Measurements from ENCODE around the gene TSC1.
"Not testable (repeated sequence)": the region's sequence is repeated elsewhere in the genome, so short reads cannot be mapped to it uniquely, and the experiment has no call there.

Gene TSC1

GRCh38 chr9:132944294-132945185 is at the start of gene TSC1:
Gene TSC1, minus strand, starts transcription at chr9:132944616. Its CDS starts 15,744 bp downstream, at chr9:132928872.
- peak; percentile 99 for DNase-seq

GRCh38 chr9:132993511-132993939 is 49.1 kb upstream of the TSC1 start:
- no peak for DNase-seq

GRCh38 chr9:132991351-132992300 is 47.2 kb upstream of the TSC1 start:
- DNase-seq: no peak

- DNase-seq: no peak
Measured at GRCh38 chr9:132990781-132991180, 46.4 kb upstream of the TSC1 start.

- not testable (repeated sequence) for DNase-seq
Measured at GRCh38 chr9:132989998-132990557, 45.7 kb upstream of the TSC1 start.

GRCh38 chr9:132989414-132989996 is 45.1 kb upstream of the TSC1 start:
- no peak for DNase-seq

- no peak for DNase-seq
Measured at GRCh38 chr9:132989014-132989310, 44.5 kb upstream of the TSC1 start.

GRCh38 chr9:132988244-132989013 is 44.0 kb upstream of the TSC1 start:
- no peak for DNase-seq

- no peak for DNase-seq
Measured at GRCh38 chr9:132986640-132987620, 42.5 kb upstream of the TSC1 start.

GRCh38 chr9:132986114-132986513 is 41.7 kb upstream of the TSC1 start:
- DNase-seq: no peak

- DNase-seq: no peak
Measured at GRCh38 chr9:132985489-132985888, 41.1 kb upstream of the TSC1 start.

GRCh38 chr9:132985071-132985350 is 40.6 kb upstream of the TSC1 start:
- no peak for DNase-seq

GRCh38 chr9:132984202-132985070 is 40.0 kb upstream of the TSC1 start:
- no peak for DNase-seq

GRCh38 chr9:132983491-132984201 is 39.2 kb upstream of the TSC1 start:
- DNase-seq: no peak

- no peak for DNase-seq
Measured at GRCh38 chr9:132982458-132982857, 38.0 kb upstream of the TSC1 start.

GRCh38 chr9:132980157-132980556 is 35.7 kb upstream of the TSC1 start:
- no peak for DNase-seq

- no peak for DNase-seq
Measured at GRCh38 chr9:132978451-132979131, 34.2 kb upstream of the TSC1 start, which contains the start of gene GFI1B. Gene GFI1B, plus strand, starts transcription at chr9:132978694. Its CDS starts 7,985 bp downstream, at chr9:132986679.

GRCh38 chr9:132978112-132978450 is 33.7 kb upstream of the TSC1 start:
- no peak for DNase-seq

- DNase-seq: no peak
Measured at GRCh38 chr9:132976571-132976970, 32.2 kb upstream of the TSC1 start.
